Naive B cell (primary cell): ENCODE data around the gene RTKN2. TPM values are rescaled to one million over a fixed set of nuclear protein-coding genes. Genes with fewer than 3 reads are reported as not detected.

Experiments
- ATAC-seq, 2 donors: fragments of 150-1000 bp; cut with Tn5 transposase; 2 replicates each; pipeline ENCODE4 v1.10.0; 2021; ENCODE audit warnings: low read depth in 2 of 2, mild to moderate bottlenecking in 2 of 2, moderate library complexity in 2 of 2
- DNase-seq: peaks from one replicate; pipeline ENCODE4 v3.0.0; 2022
- H3K27ac Mint-ChIP-seq, 6 donors: one replicate each; pipeline ENCODE4 v1.8.0; 2020 to 2022; ENCODE audit warnings: mild to moderate bottlenecking in 6 of 6, mixed read lengths in 6 of 6, moderate library complexity in 5 of 6, inconsistent platforms in 2 of 6
- H3K27me3 Mint-ChIP-seq, 3 donors: one replicate each; pipeline ENCODE4 v1.8.0; 2021 to 2022; ENCODE audit warnings: mixed read lengths in 3 of 3, mild to moderate bottlenecking in 1 of 3
- H3K36me3 Mint-ChIP-seq, 2 donors: one replicate each; pipeline ENCODE4 v1.8.0; 2020 to 2022; ENCODE audit warnings: mixed read lengths in 2 of 2, inconsistent platforms in 1 of 2, mild to moderate bottlenecking in 1 of 2
- H3K4me1 Mint-ChIP-seq, 3 donors: one replicate each; pipeline ENCODE4 v1.8.0; 2020 to 2022; ENCODE audit warnings: mixed read lengths in 3 of 3, inconsistent platforms in 1 of 3, mild to moderate bottlenecking in 1 of 3, moderate library complexity in 1 of 3
- H3K4me3 Mint-ChIP-seq, 8 donors: one replicate each; pipeline ENCODE4 v1.8.0; 2020 to 2022; ENCODE audit warnings: mild to moderate bottlenecking in 8 of 8, mixed read lengths in 8 of 8, moderate library complexity in 8 of 8, inconsistent platforms in 2 of 8
- H3K9me3 Mint-ChIP-seq, 7 donors: one replicate each; pipeline ENCODE4 v1.8.0; 2020 to 2022; ENCODE audit warnings: mixed read lengths in 7 of 7, mild to moderate bottlenecking in 5 of 7, inconsistent platforms in 2 of 7, moderate library complexity in 1 of 7
- polyA plus RNA-seq, 6 donors: library from polyadenylated mRNA; unstranded; fragments of 300-500 nt; fragmentation: Illumina TruSeq; gene quantifications; one replicate each; pipeline ENCODE4 v1.2.3, GENCODE V29; 2021; ENCODE audit warnings: low read depth in 6 of 6

Gene RTKN2
- polyA plus RNA-seq, 6 donors from 2014 or later, result 0.04 to 0.73 (median 0.17) TPM

GRCh38 chr10:62175251-62175650 is 93.4 kb downstream of the RTKN2 start:
- H3K27ac Mint-ChIP-seq, result no peak overlapping the region

GRCh38 chr10:62172465-62172864 is 96.2 kb downstream of the RTKN2 start:
- Mint-ChIP-seq H3K36me3 (peaks cover 14% of the 10 kb centered on the region in 2 donors), H3K4me1 (peaks cover 7 to 31% (median 20%) of the 10 kb centered on the region in 3 donors), H3K4me3 (no peak overlapping the region), H3K9me3 (peaks cover 0 to 27% (median 14%) of the 10 kb centered on the region in 7 donors), H3K27ac (peak overlapping the region in 1 of 6 donors; percentile 97), H3K27me3 (no peaks in the 10 kb centered on the region)
- ATAC-seq (no peak), DNase-seq (no peak)

More at GRCh38 chr10:62175251-62175650, 93.4 kb downstream of the RTKN2 start:
- H3K9me3 Mint-ChIP-seq, result peaks cover 5 to 27% (median 15%) of the 10 kb centered on the region in 7 donors
- no peaks in the 10 kb centered on the region for H3K27me3 Mint-ChIP-seq
- ATAC-seq (no peak), DNase-seq (no peak)
- H3K36me3 Mint-ChIP-seq, result peaks cover 14% of the 10 kb centered on the region in 2 donors
- peaks cover 12 to 29% (median 22%) of the 10 kb centered on the region in 3 donors for H3K4me1 Mint-ChIP-seq
- no peak overlapping the region for H3K4me3 Mint-ChIP-seq

GRCh38 chr10:62171791-62172190 is 96.9 kb downstream of the RTKN2 start:
- H3K27me3 Mint-ChIP-seq, result no peaks in the 10 kb centered on the region
- DNase-seq (no peak), ATAC-seq (no peak)
- peaks cover 0 to 27% (median 14%) of the 10 kb centered on the region in 7 donors for H3K9me3 Mint-ChIP-seq
- peaks cover 8 to 30% (median 26%) of the 10 kb centered on the region in 3 donors for H3K4me1 Mint-ChIP-seq
- no peak overlapping the region for H3K4me3 Mint-ChIP-seq
- H3K27ac Mint-ChIP-seq, result peak overlapping the region in 1 of 6 donors; percentile 79
- H3K36me3 Mint-ChIP-seq, result peaks cover 14% of the 10 kb centered on the region in 2 donors

GRCh38 chr10:62170732-62171131 is 97.9 kb downstream of the RTKN2 start:
- H3K27me3 Mint-ChIP-seq, result no peaks in the 10 kb centered on the region
- H3K27ac Mint-ChIP-seq, result peak overlapping the region in 1 of 6 donors; percentile 33
- peak; percentile 45 for ATAC-seq
- peaks cover 0 to 22% (median 13%) of the 10 kb centered on the region in 7 donors for H3K9me3 Mint-ChIP-seq
- DNase-seq, result peak; percentile 8
- peak overlapping the region in 1 of 8 donors; percentile 44 for H3K4me3 Mint-ChIP-seq
- H3K36me3 Mint-ChIP-seq, result peaks cover 9 to 14% of the 10 kb centered on the region in 2 donors
- H3K4me1 Mint-ChIP-seq, result peaks cover 9 to 36% (median 31%) of the 10 kb centered on the region in 3 donors

- Mint-ChIP-seq H3K27me3 (no peaks in the 10 kb centered on the region), H3K9me3 (peaks cover 0 to 5% (median 0%) of the 10 kb centered on the region in 7 donors), H3K27ac (peak overlapping the region in 4 of 6 donors; percentile 2 to 70 (median 44)), H3K4me1 (peaks cover 9 to 45% (median 30%) of the 10 kb centered on the region in 3 donors), H3K4me3 (peak overlapping the region in 4 of 8 donors; percentile 21 to 61 (median 32)), H3K36me3 (no peaks in the 10 kb centered on the region)
- ATAC-seq (peak; percentile 96 to 98), DNase-seq (peak; percentile 56)
These were observed 102.1 kb downstream of the RTKN2 start for GRCh38 chr10:62166331-62167131.

- no peak for ATAC-seq
- no peaks in the 10 kb centered on the region for H3K27me3 Mint-ChIP-seq
- DNase-seq, result no peak
- peak overlapping the region in 1 of 8 donors; percentile 68 for H3K4me3 Mint-ChIP-seq
- peaks cover 0 to 2% (median 0%) of the 10 kb centered on the region in 7 donors for H3K9me3 Mint-ChIP-seq
- peaks cover 13 to 44% (median 22%) of the 10 kb centered on the region in 3 donors for H3K4me1 Mint-ChIP-seq
- H3K27ac Mint-ChIP-seq, result no peak overlapping the region
- no peaks in the 10 kb centered on the region for H3K36me3 Mint-ChIP-seq
These were observed 102.8 kb downstream of the RTKN2 start for GRCh38 chr10:62165803-62166202.

- H3K9me3 Mint-ChIP-seq, result peaks cover 0 to 2% (median 0%) of the 10 kb centered on the region in 7 donors
- H3K4me3 Mint-ChIP-seq, result no peak overlapping the region
- no peaks in the 10 kb centered on the region for H3K36me3 Mint-ChIP-seq
- no peak overlapping the region for H3K27ac Mint-ChIP-seq
- ATAC-seq (no peak), DNase-seq (no peak)
- no peaks in the 10 kb centered on the region for H3K27me3 Mint-ChIP-seq
- peaks cover 18 to 40% (median 26%) of the 10 kb centered on the region in 3 donors for H3K4me1 Mint-ChIP-seq
These were observed 105.6 kb downstream of the RTKN2 start for GRCh38 chr10:62163024-62163423.

- Mint-ChIP-seq H3K36me3 (no peaks in the 10 kb centered on the region), H3K9me3 (peaks cover 0 to 2% (median 0%) of the 10 kb centered on the region in 7 donors), H3K4me1 (peaks cover 18 to 43% (median 27%) of the 10 kb centered on the region in 3 donors), H3K4me3 (no peak overlapping the region), H3K27me3 (no peaks in the 10 kb centered on the region), H3K27ac (no peak overlapping the region)
- ATAC-seq (no peak), DNase-seq (no peak)
These were observed 106.2 kb downstream of the RTKN2 start for GRCh38 chr10:62162261-62162981.

GRCh38 chr10:62159351-62159750 is 109.3 kb downstream of the RTKN2 start:
- DNase-seq, result no peak
- Mint-ChIP-seq H3K27ac (peak overlapping the region in 1 of 6 donors; percentile 20), H3K4me3 (no peak overlapping the region), H3K9me3 (no peaks in the 10 kb centered on the region), H3K36me3 (peaks cover 0 to 5% of the 10 kb centered on the region in 2 donors), H3K4me1 (peaks cover 18 to 39% (median 29%) of the 10 kb centered on the region in 3 donors), H3K27me3 (no peaks in the 10 kb centered on the region)
- ATAC-seq, result no peak

GRCh38 chr10:62157601-62158000 is 111.0 kb downstream of the RTKN2 start:
- peaks cover 23 to 39% (median 35%) of the 10 kb centered on the region in 3 donors for H3K4me1 Mint-ChIP-seq
- DNase-seq (no peak), ATAC-seq (no peak)
- peaks cover 0 to 5% of the 10 kb centered on the region in 2 donors for H3K36me3 Mint-ChIP-seq
- no peaks in the 10 kb centered on the region for H3K27me3 Mint-ChIP-seq
- no peak overlapping the region for H3K27ac Mint-ChIP-seq
- no peaks in the 10 kb centered on the region for H3K9me3 Mint-ChIP-seq
- no peak overlapping the region for H3K4me3 Mint-ChIP-seq

- Mint-ChIP-seq H3K27me3 (no peaks in the 10 kb centered on the region), H3K4me3 (no peak overlapping the region), H3K36me3 (peaks cover 0 to 5% of the 10 kb centered on the region in 2 donors), H3K9me3 (peaks cover 0 to 8% (median 0%) of the 10 kb centered on the region in 7 donors), H3K4me1 (peaks cover 14 to 33% (median 31%) of the 10 kb centered on the region in 3 donors), H3K27ac (peak overlapping the region in 1 of 6 donors; percentile 38)
- DNase-seq (no peak), ATAC-seq (no peak)
These were observed 113.5 kb downstream of the RTKN2 start for GRCh38 chr10:62155054-62155680.

GRCh38 chr10:62154231-62154630 is 114.4 kb downstream of the RTKN2 start:
- Mint-ChIP-seq H3K27ac (peak overlapping the region in 3 of 6 donors; percentile 39 to 47 (median 44)), H3K27me3 (no peaks in the 10 kb centered on the region), H3K4me1 (peaks cover 14 to 35% (median 29%) of the 10 kb centered on the region in 3 donors), H3K4me3 (no peak overlapping the region), H3K36me3 (peaks cover 0 to 5% of the 10 kb centered on the region in 2 donors), H3K9me3 (peaks cover 0 to 8% (median 0%) of the 10 kb centered on the region in 7 donors)
- ATAC-seq, result no peak
- DNase-seq, result no peak

- peaks cover 15 to 37% (median 30%) of the 10 kb centered on the region in 3 donors for H3K4me1 Mint-ChIP-seq
- H3K9me3 Mint-ChIP-seq, result peaks cover 0 to 8% (median 0%) of the 10 kb centered on the region in 7 donors
- no peaks in the 10 kb centered on the region for H3K27me3 Mint-ChIP-seq
- DNase-seq, result no peak
- ATAC-seq, result no peak
- H3K36me3 Mint-ChIP-seq, result peaks cover 0 to 5% of the 10 kb centered on the region in 2 donors
- no peak overlapping the region for H3K27ac Mint-ChIP-seq
- H3K4me3 Mint-ChIP-seq, result no peak overlapping the region
These were observed 115.5 kb downstream of the RTKN2 start for GRCh38 chr10:62153191-62153590.
